Activated CD8-positive, alpha-beta memory T cell treated with anti-CD3 and anti-CD28 coated beads, Interleukin-2, amount 50 U/mL, for 1 hour (primary cell): ENCODE results near the gene SATB1.
"Not testable (repeated sequence)": the region's sequence is repeated elsewhere in the genome, so short reads cannot be mapped to it uniquely, and the experiment has no call there.

Source experiments
- DNase-seq: peaks from one replicate; pipeline ENCODE4 v3.0.0-alpha.2; 2020; ENCODE audit errors: extremely low read depth

SATB1 gene

GRCh38 chr3:18351823-18352744 lies 73.1 kb downstream of the SATB1 start:
- DNase-seq = no peak

- DNase-seq = no peak
These were observed 74.0 kb downstream of the SATB1 start for GRCh38 chr3:18351069-18351628.

GRCh38 chr3:18349197-18349798 lies 75.8 kb downstream of the SATB1 start:
- DNase-seq = no peak

GRCh38 chr3:18346097-18346496 lies 79.0 kb downstream of the SATB1 start:
- DNase-seq = no peak

GRCh38 chr3:18345015-18345367 lies 80.1 kb downstream of the SATB1 start:
- no peak for DNase-seq

GRCh38 chr3:18344306-18345014 lies 80.7 kb downstream of the SATB1 start:
- no peak for DNase-seq

GRCh38 chr3:18343809-18344208 lies 81.3 kb downstream of the SATB1 start:
- no peak for DNase-seq

GRCh38 chr3:18338827-18339514 lies 86.2 kb downstream of the SATB1 start:
- DNase-seq = no peak

- DNase-seq = no peak
These were observed 87.9 kb downstream of the SATB1 start for GRCh38 chr3:18337231-18337630.

- DNase-seq = no peak
These were observed 90.1 kb downstream of the SATB1 start for GRCh38 chr3:18334837-18335601.

GRCh38 chr3:18330772-18331441 lies 94.2 kb downstream of the SATB1 start:
- not testable (repeated sequence) for DNase-seq

- DNase-seq = no peak
These were observed 117.0 kb downstream of the SATB1 start for GRCh38 chr3:18308096-18308650.

GRCh38 chr3:18307529-18307928 lies 117.6 kb downstream of the SATB1 start:
- DNase-seq = no peak

GRCh38 chr3:18302517-18302916 lies 122.6 kb downstream of the SATB1 start:
- no peak for DNase-seq

- no peak for DNase-seq
These were observed 123.4 kb downstream of the SATB1 start for GRCh38 chr3:18301781-18302180.

- DNase-seq = no peak
These were observed 124.2 kb downstream of the SATB1 start for GRCh38 chr3:18300916-18301315.

- DNase-seq = no peak
These were observed 128.0 kb downstream of the SATB1 start for GRCh38 chr3:18297126-18297525.
